Measurements from ENCODE around the gene ZCCHC9. TPM values are rescaled to one million over a fixed set of nuclear protein-coding genes. Genes with fewer than 3 reads are reported as not detected.
A peak's percentile ranks its signal among the peaks of the same experiment; 100 is the strongest.
"Not testable (repeated sequence)": the region's sequence is repeated elsewhere in the genome, so short reads cannot be mapped to it uniquely, and the experiment has no call there.

ZCCHC9 gene
- total RNA-seq: 10.9 and 13.9 TPM in 2 replicates

DNA sequence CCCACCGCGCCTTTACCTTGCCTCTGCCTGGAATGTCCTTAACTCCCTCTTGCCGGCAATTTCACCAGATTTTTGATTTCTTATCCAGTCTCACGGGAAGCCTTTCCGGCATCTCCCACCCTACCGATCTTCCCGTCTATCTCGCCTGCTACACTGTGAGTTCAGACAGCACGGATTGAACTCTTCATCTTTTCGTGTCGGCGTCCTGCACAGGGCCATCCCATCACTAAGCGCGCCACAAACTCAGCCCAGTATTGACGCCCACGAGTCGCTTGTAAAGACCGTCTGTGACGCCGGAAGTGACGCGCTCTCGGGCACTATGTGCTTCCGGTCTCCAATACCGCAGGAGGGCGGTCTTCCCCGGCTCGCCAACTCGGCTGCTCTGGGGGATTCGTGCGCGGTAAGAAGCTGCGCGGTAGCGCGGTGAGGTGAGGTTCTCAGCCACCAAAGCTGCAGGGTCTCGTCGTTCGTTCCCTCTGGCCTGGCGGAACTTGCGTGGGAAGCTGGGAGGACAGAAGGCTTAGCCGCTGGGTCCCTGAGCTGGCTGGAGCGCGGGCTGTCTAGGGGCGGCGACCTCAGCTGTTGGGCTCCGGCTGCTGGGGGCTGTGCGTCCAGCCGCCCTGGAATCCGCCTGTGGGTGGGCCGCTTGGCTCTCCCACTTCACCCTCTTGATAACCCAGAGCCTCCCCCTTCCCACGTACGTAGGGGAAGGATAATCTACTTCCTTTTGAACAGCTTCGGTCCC, at the start of gene ZCCHC9:
Gene ZCCHC9, plus strand, starts transcription at position 317 of the 745 bp plus-strand sequence. CDS start 3,171 bp downstream, outside the sequence.
- DNase-seq (ENCODE audit: low read depth in 2 of 2): peak; percentile 97

DNA sequence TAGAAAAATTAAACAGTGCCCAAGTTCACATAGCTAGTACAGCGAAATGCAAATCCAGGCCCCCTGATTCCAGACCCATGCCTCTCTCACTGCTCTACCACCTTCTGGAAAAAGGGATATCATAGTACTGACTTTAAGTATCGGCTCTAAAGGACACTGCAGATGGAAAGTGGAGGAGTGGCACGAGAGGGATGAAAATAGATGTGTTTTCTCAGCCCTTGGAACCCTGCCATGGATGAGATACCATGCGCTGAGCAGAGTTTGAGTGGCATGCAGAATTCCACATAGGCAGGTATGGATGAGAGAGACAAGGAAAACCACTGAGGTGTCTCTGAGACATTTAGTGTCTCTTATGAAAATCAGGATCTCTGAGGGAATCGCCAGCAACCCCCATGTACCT, 49.5 kb upstream of the ZCCHC9 start:
- DNase-seq (ENCODE audit: low read depth in 2 of 2): no peak

DNA sequence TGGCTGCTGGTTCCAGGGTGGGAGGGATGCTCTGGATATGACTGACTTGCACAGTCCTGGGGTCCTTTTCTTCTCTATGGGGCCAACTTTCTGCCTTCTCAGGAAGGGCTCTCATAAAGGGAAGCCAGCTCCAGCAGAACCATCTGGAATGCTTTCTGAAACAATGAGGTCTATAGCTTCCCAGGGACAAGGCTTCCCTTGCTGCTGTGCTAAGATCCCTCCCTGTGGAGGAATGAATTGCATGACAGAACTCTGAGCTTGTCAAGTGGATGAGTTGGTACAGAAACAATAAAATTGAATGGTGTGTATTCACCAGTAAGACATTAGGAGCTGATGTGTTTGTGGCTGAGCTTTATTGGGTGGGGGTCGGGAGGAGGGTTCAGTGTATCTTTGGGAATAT, 48.5 kb upstream of the ZCCHC9 start:
- no peak for DNase-seq (ENCODE audit: low read depth in 2 of 2)

DNA sequence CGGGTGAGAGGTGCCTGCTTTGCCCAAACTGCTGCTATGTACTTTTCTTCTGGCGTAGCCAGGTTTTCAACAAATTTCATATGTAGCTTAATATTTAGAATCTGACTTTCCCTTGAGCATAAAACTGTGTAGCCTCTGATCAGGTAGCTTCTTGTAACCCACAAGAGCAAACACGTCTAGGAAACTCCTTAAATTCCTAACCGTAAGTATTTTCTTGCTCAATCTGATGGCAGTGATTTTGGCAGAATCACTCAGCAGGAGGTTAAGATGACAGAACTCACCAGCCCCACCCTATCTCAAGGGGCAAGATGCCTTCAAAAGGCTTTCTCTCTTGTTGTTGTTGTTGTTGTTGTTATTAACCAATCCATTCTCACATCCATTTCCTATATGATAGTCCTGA, 47.5 kb upstream of the ZCCHC9 start:
- no peak for DNase-seq (ENCODE audit: low read depth in 2 of 2)

GRCh38 chr5:81254886-81255559, 46.4 kb upstream of the ZCCHC9 start:
- no peak for DNase-seq (ENCODE audit: low read depth in 2 of 2)

- no peak for DNase-seq (ENCODE audit: low read depth in 2 of 2)
These were observed 44.6 kb upstream of the ZCCHC9 start for GRCh38 chr5:81256766-81257165.

GRCh38 chr5:81262796-81263195, 38.6 kb upstream of the ZCCHC9 start:
- DNase-seq (ENCODE audit: low read depth in 2 of 2): not testable (repeated sequence)

DNA sequence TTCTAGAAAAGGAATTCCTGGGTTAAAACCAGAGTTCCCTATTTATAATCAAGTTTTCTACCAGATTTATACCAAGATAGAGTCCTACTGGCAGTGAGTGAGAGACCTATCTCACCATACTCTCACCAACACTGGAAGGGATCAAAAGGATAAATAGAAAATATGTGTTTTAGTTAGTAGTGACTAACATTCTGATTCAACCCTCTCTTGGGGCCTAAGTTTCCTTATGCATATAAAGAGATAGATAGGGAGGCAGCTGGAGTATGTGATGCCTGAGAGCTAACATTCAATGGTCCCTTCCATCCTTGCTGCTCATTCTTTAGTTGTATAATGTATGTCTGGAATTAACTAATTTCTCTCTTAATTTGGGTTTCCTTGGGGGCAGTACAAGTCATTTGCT, 36.3 kb upstream of the ZCCHC9 start:
- no peak for DNase-seq (ENCODE audit: low read depth in 2 of 2)

GRCh38 chr5:81268521-81269196, 32.7 kb upstream of the ZCCHC9 start:
- peak; percentile 12 to 75 for DNase-seq (ENCODE audit: low read depth in 2 of 2)

- no peak for DNase-seq (ENCODE audit: low read depth in 2 of 2)
These were observed 31.5 kb upstream of the ZCCHC9 start for GRCh38 chr5:81269751-81270393.

DNA sequence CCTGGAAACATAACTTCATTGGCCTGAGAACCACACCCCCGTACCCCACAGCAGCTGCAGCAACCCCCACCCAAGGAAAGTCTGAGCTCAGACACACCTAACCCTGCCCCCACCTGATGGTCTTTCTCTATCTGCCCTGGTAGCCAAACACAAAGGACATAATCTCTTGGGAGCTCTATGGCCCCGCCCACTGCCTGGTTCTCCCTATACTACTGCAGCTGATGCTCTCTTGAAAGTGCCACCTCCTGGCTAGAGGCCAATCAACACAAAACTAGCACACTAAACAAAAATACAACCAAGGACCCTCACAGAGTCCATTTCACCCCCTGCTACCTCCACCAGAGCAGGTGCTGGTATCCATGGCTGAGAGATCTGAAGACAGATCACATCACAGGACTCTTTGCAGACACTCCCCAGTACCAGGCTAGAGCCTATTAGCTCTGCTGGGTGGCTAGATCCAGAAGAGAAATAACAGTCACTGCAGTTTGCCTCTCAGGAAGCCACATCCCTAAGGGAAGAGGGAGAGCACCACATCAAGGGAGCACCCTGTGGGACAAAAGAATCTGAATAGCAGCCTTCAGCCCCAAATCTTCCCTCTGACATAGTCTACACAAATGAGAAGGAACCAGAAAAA, 30.9 kb upstream of the ZCCHC9 start:
- DNase-seq (ENCODE audit: low read depth in 2 of 2): not testable (repeated sequence)

GRCh38 chr5:81283976-81284375, 17.4 kb upstream of the ZCCHC9 start:
- DNase-seq (ENCODE audit: low read depth in 2 of 2): no peak

- DNase-seq (ENCODE audit: low read depth in 2 of 2): no peak
These were observed 15.2 kb upstream of the ZCCHC9 start for GRCh38 chr5:81286059-81286617.

DNA sequence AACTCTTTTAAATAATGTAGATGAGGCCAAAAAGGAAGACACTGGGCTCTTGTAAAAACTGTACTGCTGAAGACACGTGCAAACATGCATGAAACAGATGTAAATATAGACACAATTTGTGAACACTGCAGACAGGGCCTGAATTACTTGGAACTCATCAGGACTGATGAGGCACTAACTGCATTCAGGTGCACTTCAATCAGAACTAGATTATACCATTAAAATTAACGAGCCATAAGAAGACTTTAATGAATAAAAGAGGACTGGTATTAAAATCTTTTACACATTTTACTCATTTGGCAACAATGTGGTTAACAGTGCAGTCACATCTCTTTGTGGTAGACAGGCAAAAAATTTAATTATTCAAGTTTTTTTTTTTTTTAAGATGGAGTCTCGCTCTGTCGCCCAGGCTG, 13.4 kb upstream of the ZCCHC9 start:
- DNase-seq (ENCODE audit: low read depth in 2 of 2): no peak

- no peak for DNase-seq (ENCODE audit: low read depth in 2 of 2)
These were observed 11.2 kb upstream of the ZCCHC9 start for GRCh38 chr5:81290146-81290545.

GRCh38 chr5:81292130-81292529, 9.3 kb upstream of the ZCCHC9 start:
- DNase-seq (ENCODE audit: low read depth in 2 of 2): no peak

DNA sequence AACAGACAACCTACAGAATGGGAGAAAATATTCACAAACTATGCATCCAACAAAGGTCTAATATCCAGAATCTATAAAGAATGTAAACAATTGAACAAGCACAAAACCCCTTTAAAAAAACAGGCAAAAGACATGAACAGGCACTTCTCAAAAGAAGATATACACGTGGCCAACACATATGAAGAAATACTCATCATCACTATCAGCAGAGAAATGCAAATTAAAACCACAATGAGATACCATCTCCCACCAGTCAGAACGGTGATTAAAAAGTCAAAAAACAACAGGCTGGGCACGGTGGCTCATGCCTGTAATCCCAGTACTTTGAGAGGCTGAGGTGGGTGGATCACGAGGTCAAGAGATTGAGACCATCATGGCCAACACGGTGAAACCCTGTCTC, 7.4 kb upstream of the ZCCHC9 start:
- DNase-seq (ENCODE audit: low read depth in 2 of 2): not testable (repeated sequence)

GRCh38 chr5:81297531-81297930, 3.9 kb upstream of the ZCCHC9 start:
- no peak for DNase-seq (ENCODE audit: low read depth in 2 of 2)

DNA sequence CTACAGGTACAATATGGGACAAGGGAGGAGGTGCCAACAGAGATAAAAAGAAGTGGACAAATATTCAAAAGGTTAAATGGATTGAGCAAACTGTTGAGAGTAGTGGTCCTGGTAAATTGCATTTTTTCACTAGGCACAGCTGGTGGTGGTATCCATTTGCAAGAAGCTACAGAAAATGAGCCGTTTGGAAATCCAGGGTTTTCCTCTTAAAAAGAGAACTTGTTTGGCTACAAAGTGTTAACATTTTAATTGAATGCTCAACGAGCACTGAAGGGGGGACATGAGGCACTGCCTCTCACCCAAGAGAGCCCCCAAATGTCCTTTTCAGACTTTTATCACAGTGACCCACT, 491 bp upstream of the ZCCHC9 start:
- peak in 1 of 2 donors; percentile 19 for DNase-seq (ENCODE audit: low read depth in 2 of 2)

DNA sequence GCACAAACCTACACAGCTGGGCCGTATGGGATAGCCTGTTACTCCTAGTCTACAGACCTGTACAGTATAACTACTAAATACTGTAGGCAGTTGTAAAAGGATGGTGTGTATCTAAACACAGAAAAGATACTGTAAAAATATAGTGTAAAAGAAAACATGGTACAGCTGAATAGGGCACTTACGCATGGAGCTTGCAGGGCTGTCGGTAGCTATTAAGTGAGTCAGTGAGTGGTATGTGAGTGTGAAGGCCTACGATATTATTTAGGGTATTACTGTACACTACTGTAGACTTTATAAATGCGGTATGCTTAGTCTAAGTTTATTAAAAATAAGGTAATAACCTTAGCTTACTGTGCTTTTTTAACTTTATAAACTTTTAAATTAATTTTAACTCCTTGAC, 1.2 kb downstream of the ZCCHC9 start:
- no peak for DNase-seq (ENCODE audit: low read depth in 2 of 2)

DNA sequence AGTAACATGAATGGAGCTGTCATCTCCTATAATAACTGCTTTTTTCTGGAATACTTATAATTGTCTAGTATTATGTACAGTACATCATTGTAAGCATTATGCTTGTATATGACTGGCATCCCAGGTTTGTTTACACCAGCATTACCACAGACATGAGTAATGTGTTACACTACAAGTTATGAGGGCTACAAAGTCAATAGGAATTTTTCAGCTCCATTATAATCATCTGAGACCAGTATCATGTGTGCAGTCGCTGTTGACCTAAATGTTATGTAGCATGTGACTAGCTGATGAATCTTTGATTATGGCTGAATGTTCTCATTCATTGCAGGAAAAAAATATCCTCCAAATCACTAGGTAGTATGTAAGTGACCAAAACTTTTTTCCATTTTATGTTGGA, 2.2 kb downstream of the ZCCHC9 start:
- DNase-seq (ENCODE audit: low read depth in 2 of 2): peak in 1 of 2 donors; percentile 51

Measured in lung microvascular endothelial cell (primary cell).